Nephron progenitor cell (in vitro differentiated cells): ENCODE measurements around the gene TREML2.

Experiments
- DNase-seq: peaks from one replicate; pipeline ENCODE4 v3.0.0; 2021
- H3K27ac Mint-ChIP-seq: 2 replicates; pipeline ENCODE4 v1.8.0; 2021; ENCODE audit warnings: mild to moderate bottlenecking, moderate library complexity, mixed read lengths
- H3K27me3 Mint-ChIP-seq: 2 replicates; pipeline ENCODE4 v1.8.0; 2021; ENCODE audit warnings: mild to moderate bottlenecking, low read depth, mixed read lengths; ENCODE audit not compliant: poor library complexity
- H3K36me3 Mint-ChIP-seq: 2 replicates; pipeline ENCODE4 v1.8.0; 2021; ENCODE audit warnings: low read depth, mixed read lengths
- H3K4me1 Mint-ChIP-seq: 2 replicates; pipeline ENCODE4 v1.8.0; 2021; ENCODE audit warnings: mixed read lengths
- H3K4me3 Mint-ChIP-seq: 2 replicates; pipeline ENCODE4 v1.8.0; 2021; ENCODE audit warnings: mild to moderate bottlenecking, moderate library complexity, mixed read lengths
- H3K9me3 Mint-ChIP-seq: 2 replicates; pipeline ENCODE4 v1.8.0; 2021; ENCODE audit warnings: mild to moderate bottlenecking, moderate library complexity, mixed read lengths
- TF ChIP-seq, protein P1 (sequence below): fragments of 200-600 bp; sonication (generic); IDR thresholded peaks from 2 replicates; pipeline ENCODE4 v1.5.0; 2021; ENCODE audit warnings: antibody characterized with exemption

The TREML2 gene

GRCh38 chr6:41215777-41216176, 14.8 kb upstream of the TREML2 start:
- Mint-ChIP-seq H3K4me1 (no peaks in the 10 kb centered on the region), H3K27me3 (peaks cover 36% of the 10 kb centered on the region), H3K27ac (no peak overlapping the region), H3K9me3 (peaks cover 23% of the 10 kb centered on the region), H3K36me3 (peaks cover 6% of the 10 kb centered on the region), H3K4me3 (no peak overlapping the region)
- DNase-seq = no peak
- TF ChIP-seq, protein P1, sequence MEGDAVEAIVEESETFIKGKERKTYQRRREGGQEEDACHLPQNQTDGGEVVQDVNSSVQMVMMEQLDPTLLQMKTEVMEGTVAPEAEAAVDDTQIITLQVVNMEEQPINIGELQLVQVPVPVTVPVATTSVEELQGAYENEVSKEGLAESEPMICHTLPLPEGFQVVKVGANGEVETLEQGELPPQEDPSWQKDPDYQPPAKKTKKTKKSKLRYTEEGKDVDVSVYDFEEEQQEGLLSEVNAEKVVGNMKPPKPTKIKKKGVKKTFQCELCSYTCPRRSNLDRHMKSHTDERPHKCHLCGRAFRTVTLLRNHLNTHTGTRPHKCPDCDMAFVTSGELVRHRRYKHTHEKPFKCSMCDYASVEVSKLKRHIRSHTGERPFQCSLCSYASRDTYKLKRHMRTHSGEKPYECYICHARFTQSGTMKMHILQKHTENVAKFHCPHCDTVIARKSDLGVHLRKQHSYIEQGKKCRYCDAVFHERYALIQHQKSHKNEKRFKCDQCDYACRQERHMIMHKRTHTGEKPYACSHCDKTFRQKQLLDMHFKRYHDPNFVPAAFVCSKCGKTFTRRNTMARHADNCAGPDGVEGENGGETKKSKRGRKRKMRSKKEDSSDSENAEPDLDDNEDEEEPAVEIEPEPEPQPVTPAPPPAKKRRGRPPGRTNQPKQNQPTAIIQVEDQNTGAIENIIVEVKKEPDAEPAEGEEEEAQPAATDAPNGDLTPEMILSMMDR = no peak

GRCh38 chr6:41214559-41215238, 13.8 kb upstream of the TREML2 start:
- Mint-ChIP-seq H3K4me1 (no peaks in the 10 kb centered on the region), H3K27ac (no peak overlapping the region), H3K9me3 (peaks cover 12% of the 10 kb centered on the region), H3K4me3 (no peak overlapping the region), H3K36me3 (no peaks in the 10 kb centered on the region), H3K27me3 (peaks cover 36% of the 10 kb centered on the region)
- TF ChIP-seq, protein P1 = no peak
- no peak for DNase-seq

GRCh38 chr6:41209547-41210320, 8.8 kb upstream of the TREML2 start:
- no peak for DNase-seq
- no peaks in the 10 kb centered on the region for H3K4me1 Mint-ChIP-seq
- no peak overlapping the region for H3K4me3 Mint-ChIP-seq
- TF ChIP-seq, protein P1 = no peak
- H3K27me3 Mint-ChIP-seq = peaks cover 19% of the 10 kb centered on the region
- no peaks in the 10 kb centered on the region for H3K36me3 Mint-ChIP-seq
- H3K9me3 Mint-ChIP-seq = peaks cover 15% of the 10 kb centered on the region
- H3K27ac Mint-ChIP-seq = no peak overlapping the region

DNA sequence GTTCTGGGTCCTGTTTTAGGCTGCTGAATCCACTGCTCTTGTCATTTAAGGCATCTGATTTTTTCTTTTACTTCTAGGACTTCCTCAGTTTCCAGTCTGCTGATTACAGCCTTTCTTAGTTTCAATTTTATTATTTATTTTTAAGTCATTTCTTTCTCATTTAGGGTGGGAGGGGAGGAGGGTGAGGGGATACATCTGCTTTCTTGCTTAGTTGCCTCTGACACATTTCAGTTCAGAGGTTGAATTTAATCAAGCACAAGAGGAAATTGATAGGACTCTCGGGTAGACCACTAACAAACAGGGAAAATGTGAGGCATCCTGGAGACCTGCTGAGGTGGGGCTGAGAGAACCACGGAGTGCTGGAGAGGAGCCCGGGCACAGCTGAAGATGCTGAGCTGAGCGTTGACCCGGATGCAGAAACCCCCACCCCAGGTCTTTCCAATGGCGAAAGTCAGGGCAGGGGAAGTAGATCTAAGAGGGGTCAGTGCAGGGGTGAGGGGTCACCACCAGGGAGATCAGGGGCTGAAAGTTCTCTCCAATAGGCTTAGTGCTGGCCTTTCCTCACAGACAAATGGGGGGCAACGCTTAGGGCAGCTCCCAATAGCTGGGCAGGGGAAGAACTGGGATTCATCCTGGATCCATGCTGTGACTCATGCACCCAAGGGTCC, 7.6 kb upstream of the TREML2 start:
- no peak overlapping the region for H3K27ac Mint-ChIP-seq
- peaks cover 12% of the 10 kb centered on the region for H3K9me3 Mint-ChIP-seq
- H3K4me3 Mint-ChIP-seq = no peak overlapping the region
- TF ChIP-seq, protein P1 = no peak
- no peaks in the 10 kb centered on the region for H3K4me1 Mint-ChIP-seq
- H3K27me3 Mint-ChIP-seq = peaks cover 11% of the 10 kb centered on the region
- no peaks in the 10 kb centered on the region for H3K36me3 Mint-ChIP-seq
- no peak for DNase-seq

DNA sequence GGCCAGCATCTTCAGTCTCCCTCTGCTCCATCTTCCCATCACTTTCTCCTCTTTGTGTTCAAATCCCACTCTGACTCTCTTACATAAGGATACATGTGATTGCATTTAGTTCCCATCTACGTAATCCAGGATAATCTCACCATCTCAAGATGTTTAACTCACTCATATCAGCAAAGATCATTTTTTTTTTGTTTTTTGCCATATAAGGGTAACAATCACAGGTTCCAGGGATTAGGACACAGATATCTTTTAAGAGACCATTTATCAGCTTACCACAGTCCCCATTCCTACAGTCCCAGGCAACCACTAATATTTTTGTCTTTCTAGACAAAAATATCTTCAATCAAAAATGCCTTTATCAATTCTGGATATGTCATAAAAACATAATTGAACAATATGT, 3.2 kb upstream of the TREML2 start:
- H3K4me3 Mint-ChIP-seq = no peak overlapping the region
- H3K27me3 Mint-ChIP-seq = peaks cover 10% of the 10 kb centered on the region
- no peaks in the 10 kb centered on the region for H3K36me3 Mint-ChIP-seq
- no peak overlapping the region for H3K27ac Mint-ChIP-seq
- H3K9me3 Mint-ChIP-seq = peaks cover 12% of the 10 kb centered on the region
- TF ChIP-seq, protein P1 = no peak
- H3K4me1 Mint-ChIP-seq = peaks cover 8% of the 10 kb centered on the region
- no peak for DNase-seq
